Panc1 (cell line): ENCODE measurements around the gene WIZ.

Source experiments
- POLR2AphosphoS5 ChIP-seq: IDR thresholded peaks from 2 replicates; pipeline ENCODE4 v1.6.1; 2012; ENCODE audit warnings: mild to moderate bottlenecking, low read depth, low read length, moderate library complexity
- TF ChIP-seq, protein P1 (sequence below): fragments of 450-650 bp; IDR thresholded peaks from 2 replicates; pipeline ENCODE4 v1.5.1; 2017; ENCODE audit warnings: mild to moderate bottlenecking

- TF ChIP-seq, protein P1, sequence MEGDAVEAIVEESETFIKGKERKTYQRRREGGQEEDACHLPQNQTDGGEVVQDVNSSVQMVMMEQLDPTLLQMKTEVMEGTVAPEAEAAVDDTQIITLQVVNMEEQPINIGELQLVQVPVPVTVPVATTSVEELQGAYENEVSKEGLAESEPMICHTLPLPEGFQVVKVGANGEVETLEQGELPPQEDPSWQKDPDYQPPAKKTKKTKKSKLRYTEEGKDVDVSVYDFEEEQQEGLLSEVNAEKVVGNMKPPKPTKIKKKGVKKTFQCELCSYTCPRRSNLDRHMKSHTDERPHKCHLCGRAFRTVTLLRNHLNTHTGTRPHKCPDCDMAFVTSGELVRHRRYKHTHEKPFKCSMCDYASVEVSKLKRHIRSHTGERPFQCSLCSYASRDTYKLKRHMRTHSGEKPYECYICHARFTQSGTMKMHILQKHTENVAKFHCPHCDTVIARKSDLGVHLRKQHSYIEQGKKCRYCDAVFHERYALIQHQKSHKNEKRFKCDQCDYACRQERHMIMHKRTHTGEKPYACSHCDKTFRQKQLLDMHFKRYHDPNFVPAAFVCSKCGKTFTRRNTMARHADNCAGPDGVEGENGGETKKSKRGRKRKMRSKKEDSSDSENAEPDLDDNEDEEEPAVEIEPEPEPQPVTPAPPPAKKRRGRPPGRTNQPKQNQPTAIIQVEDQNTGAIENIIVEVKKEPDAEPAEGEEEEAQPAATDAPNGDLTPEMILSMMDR: no peak
- TF ChIP-seq POLR2AphosphoS5: no peak
Measured at GRCh38 chr19:15475169-15475568, 25.4 kb upstream of the WIZ start.
